GM06990 (cell line): Measurements from ENCODE around the gene PTPRM.

Experiments
- DNase-seq: peaks from one replicate; pipeline ENCODE4 v3.0.0-alpha.2; 2011; ENCODE audit not compliant: insufficient read length; ENCODE audit errors: extremely low read depth
- H3K27me3 ChIP-seq: replicated peaks from 2 replicates; pipeline ENCODE4 v1.6.0; 2011; ENCODE audit warnings: low read length; ENCODE audit not compliant: control insufficient read depth, insufficient read depth
- H3K36me3 ChIP-seq: 2 replicates; pipeline ENCODE4 v1.5.1; 2011; ENCODE audit warnings: low read length; ENCODE audit not compliant: control insufficient read depth, insufficient read depth
- H3K4me3 ChIP-seq: replicated peaks from 2 replicates; pipeline ENCODE4 v1.5.1; 2011; ENCODE audit warnings: low read depth, mild to moderate bottlenecking, control low read depth, low read length
- CTCF ChIP-seq: IDR thresholded peaks from 2 replicates; pipeline ENCODE4 v1.5.1; 2011; ENCODE audit warnings: low read length, control low read depth, mild to moderate bottlenecking, inconsistent platforms; ENCODE audit not compliant: insufficient read depth, poor library complexity, severe bottlenecking

Gene PTPRM

GRCh38 chr18:8235894-8236293 lies 668.8 kb downstream of the PTPRM start:
- H3K27me3 ChIP-seq: no peaks in the 10 kb centered on the region
- H3K4me3 ChIP-seq: no peak overlapping the region
- H3K36me3 ChIP-seq: no peaks in the 10 kb centered on the region
- DNase-seq: no peak
- TF ChIP-seq CTCF: no peak

GRCh38 chr18:8238507-8238906 lies 671.4 kb downstream of the PTPRM start:
- Histone ChIP-seq H3K36me3 (no peaks in the 10 kb centered on the region), H3K4me3 (no peak overlapping the region), H3K27me3 (no peaks in the 10 kb centered on the region; the same call in 1 of the 2 replicates)
- TF ChIP-seq CTCF: no peak
- no peak for DNase-seq

- no peaks in the 10 kb centered on the region; the same call in 1 of the 2 replicates for H3K27me3 ChIP-seq
- H3K4me3 ChIP-seq: no peak overlapping the region
- no peaks in the 10 kb centered on the region for H3K36me3 ChIP-seq
- no peak for TF ChIP-seq CTCF
- no peak for DNase-seq
Measured at GRCh38 chr18:8241731-8242130, 674.6 kb downstream of the PTPRM start.

GRCh38 chr18:8242151-8242696 lies 675.1 kb downstream of the PTPRM start:
- Histone ChIP-seq H3K36me3 (no peaks in the 10 kb centered on the region), H3K4me3 (no peak overlapping the region), H3K27me3 (no peaks in the 10 kb centered on the region; the same call in 1 of the 2 replicates)
- TF ChIP-seq CTCF: no peak
- DNase-seq: no peak

GRCh38 chr18:8247700-8248099 lies 680.6 kb downstream of the PTPRM start:
- H3K36me3 ChIP-seq: no peaks in the 10 kb centered on the region
- no peak for TF ChIP-seq CTCF
- DNase-seq: no peak
- no peaks in the 10 kb centered on the region for H3K27me3 ChIP-seq
- no peak overlapping the region for H3K4me3 ChIP-seq

GRCh38 chr18:8248576-8248975 lies 681.5 kb downstream of the PTPRM start:
- no peak overlapping the region for H3K4me3 ChIP-seq

More at GRCh38 chr18:8248576-8248975, 681.5 kb downstream of the PTPRM start:
- no peaks in the 10 kb centered on the region for H3K36me3 ChIP-seq
- TF ChIP-seq CTCF: no peak
- H3K27me3 ChIP-seq: no peaks in the 10 kb centered on the region
- DNase-seq: no peak
